HT1080 (cell line): ENCODE measurements around the gene MPEG1. TPM values are rescaled to one million over a fixed set of nuclear protein-coding genes. Genes with fewer than 3 reads are reported as not detected.

Experiments used
- DNase-seq: peaks from one replicate; pipeline ENCODE4 v3.0.0-alpha.2; 2015; ENCODE audit warnings: low read depth
- total RNA-seq: library from RNA; depleted of rRNA; stranded (reverse); fragments of >200 nt; shearing (Covaris generic); gene quantifications from 2 replicates; pipeline ENCODE4 v1.2.3, GENCODE V29; 2014

MPEG1 gene
- total RNA-seq, 1 experiment from 2014 or later: not detected

DNA sequence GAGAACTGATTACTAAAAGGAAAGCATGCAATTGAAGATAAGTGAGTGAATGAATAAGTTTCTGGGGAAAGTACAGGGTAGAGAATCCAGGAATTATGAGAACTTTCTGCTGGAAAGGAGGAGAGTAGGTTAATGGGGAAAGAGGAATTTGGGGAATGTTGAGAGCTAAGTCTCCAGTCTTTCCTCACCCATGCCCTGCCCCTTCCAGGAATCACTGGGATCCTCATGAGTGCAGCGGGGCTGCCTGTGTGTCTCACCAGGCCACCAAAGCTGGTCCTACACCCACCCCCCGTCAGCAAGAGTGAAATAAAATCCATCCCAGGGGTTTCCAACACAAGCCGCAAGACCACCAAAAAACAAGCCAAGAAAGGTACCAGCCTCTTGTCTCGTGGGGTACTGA, 23.8 kb downstream of the MPEG1 start:
- DNase-seq: no peak

DNA sequence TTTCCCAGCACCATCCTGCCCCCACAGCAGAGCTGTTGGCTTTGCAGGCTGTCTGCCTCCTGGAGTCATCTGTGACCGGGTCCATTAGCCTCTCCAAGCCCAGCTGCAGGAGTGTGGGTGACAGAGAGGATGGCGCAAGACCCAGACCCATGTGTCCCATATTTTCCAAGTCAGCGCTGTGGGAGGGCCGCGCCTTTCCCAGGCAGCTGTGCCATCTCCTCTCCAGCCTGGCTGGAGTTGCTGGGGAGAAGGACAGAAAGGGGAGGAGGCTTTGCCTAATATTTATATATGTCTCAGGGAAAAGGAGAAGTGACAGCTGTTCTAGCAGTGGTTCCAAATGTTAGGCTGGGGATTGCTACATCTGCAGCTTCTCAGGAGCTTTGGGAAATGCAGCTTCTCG, 25.1 kb downstream of the MPEG1 start:
- DNase-seq: no peak

DNA sequence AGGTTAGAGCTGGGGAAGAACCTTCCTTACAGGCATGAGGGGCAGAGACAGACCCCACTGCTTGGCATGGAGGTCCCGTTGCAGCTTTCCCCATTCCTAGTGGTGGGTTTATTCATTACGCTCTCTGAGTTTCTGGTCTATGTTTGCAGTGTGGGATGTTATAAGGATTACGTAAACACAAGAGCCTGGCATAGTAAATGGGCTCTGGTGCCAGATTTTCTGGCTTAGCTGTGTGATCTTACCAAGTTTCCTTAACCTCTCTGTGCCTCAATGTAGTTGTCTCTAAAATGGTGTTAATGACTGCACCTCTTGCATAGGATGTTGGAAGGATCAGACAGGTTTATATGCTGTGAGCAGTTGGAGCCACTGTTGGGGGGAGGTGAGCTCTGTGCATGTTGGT, 25.7 kb downstream of the MPEG1 start:
- DNase-seq: no peak

DNA sequence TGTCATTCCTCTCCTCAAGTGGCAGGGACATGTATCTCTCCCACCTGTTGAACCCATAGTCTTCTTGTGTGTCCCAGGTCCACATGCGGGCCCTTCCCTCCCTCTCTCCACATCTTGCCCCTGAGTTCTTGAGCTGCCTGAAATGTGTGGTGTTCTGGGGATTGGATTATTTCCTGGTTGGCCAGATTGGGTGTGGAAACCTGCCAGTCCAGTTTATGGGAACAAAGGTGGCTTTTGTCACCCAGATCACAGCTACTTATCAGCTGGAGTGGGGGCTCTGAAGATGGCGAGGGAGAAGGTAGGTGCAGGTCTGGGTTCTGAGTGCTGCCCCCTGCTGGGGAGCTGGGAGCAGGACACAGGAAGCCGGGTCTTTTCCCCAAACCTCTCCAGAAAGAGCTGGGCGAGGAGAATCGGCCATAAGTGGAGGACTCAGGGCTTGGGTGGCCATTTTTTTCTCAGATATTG, 26.6 kb downstream of the MPEG1 start:
- DNase-seq: peak; percentile 48

DNA sequence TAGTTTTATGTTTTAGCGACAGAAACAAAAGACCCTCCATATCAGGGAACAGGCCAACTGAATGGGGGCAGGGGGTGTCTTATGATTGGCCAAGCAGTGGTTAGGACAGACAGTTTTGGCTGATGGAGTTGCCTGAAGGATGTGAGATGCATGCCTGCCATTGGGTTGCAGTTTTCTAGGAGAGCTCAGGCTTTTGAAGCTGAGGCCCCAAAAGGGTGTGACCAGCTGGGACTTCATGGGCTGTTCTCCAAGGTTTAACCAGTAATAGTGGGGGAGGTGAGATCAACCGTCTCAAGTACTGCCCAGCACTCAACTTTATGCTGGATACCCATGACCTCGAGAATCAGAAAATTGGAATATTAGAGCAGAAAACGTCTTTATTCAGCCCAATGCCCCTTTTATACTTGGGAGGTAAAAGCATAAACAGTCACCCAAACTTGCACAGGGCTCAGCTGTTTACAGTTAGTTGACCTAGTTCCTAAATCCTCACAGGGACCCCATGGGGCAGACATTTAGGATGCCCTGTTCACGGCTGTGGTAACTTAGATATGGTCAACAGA, 27.3 kb downstream of the MPEG1 start:
- DNase-seq: no peak

DNA sequence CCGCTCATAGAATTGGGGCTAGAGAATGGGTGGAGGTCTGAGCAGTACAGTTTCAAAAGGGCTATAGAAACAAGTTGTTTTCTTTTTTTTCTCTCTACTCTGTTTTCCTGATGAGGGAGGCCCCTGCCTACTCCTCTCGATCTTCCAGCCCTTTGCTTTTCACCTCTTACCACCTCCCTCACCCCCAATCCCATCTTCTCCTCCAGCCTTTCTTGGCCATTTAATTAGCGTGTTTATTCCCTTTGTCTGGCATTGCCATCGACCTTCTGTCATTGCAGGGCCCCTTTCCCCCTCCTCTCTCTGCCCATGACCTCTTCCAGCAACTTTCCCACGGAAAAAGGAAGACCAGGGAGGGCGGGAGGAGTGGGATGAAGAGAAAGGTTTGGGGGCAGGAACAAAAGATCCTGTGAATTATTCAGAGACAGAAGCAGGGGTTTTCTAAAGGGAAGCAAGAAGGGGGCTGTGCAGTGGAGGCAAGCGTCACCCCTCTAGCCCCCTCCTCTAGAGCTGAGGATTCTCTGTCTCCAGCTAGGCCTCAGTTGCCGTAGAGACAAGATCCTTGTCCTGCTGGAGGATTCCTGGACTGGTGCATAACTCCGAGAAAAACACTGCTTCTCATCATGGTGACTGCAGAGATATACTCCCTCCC, 27.9 kb downstream of the MPEG1 start:
- no peak for DNase-seq

DNA sequence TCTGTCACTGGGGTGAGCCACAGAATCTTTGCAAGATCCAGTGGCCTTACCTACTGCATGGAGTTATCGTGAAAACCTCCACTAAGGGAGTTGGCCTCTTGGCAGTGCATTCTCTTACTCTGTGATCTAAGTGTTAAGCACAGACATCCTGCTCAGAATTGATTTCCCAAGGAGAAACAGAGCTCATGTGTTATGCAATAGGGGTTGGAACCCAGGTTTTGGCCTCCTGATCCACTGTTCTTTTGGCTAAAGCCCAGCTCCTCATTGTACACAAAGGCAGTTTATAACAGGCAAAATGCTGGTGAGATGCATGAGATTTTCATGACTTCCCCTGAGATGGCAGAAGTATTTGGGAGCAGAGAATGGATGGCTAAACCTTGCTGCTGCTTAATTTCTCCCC, 29.0 kb downstream of the MPEG1 start:
- DNase-seq: no peak

DNA sequence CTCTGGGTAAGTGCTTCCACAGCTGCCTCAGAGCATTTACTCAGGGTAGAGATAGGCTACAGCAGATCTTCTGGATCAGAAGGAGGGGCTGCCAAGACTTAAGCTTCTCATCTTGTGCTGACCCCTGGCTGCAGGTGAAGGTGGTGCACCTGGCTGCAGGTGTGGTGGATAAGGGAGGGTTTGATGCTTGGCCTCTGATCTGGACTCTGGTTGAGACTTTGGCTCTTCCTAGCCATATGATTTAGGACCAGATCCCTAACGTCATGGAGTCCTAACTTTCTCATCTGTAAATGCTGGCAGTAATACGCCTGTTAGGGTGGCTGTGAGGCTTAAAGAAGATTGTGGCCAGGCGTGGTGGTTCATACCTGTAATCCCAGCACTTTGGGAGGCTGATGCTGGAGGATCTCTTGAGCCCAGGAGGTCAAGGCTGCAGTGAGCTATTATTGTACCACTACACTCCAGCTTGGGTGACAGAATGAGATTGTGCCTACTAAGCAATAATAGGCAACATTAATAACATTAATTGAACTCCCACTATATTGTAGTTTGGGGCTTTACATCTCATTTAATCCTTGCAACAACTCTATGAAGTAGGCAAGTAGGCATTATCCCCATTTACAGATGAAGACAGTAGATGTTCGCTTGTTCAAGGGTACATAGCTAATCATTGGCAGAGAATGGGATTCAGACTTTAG, 30.1 kb downstream of the MPEG1 start:
- DNase-seq: no peak

DNA sequence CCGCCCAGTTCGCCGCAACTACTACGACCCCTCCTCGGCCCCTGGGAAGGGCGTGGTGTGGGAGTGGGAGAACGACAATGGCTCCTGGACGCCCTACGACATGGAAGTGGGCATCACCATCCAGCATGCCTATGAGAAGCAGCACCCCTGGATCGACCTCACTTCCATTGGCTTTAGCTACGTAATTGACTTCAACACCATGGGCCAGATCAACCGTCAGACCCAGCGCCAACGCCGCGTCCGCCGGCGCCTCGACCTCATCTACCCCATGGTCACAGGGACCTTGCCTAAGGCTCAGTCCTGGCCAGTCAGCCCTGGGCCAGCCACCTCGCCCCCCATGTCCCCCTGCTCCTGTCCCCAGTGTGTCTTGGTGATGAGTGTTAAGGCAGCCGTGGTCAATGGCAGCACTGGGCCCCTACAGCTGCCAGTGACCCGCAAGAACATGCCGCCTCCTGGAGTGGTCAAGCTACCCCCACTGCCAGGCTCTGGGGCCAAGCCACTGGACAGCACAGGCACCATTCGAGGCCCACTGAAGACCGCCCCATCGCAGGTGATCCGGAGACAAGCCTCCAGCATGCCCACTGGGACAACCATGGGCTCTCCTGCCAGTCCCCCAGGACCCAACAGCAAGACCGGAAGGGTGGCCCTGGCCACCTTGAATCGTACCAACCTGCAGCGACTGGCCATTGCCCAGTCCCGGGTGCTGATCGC, 30.8 kb downstream of the MPEG1 start:
- no peak for DNase-seq

DNA sequence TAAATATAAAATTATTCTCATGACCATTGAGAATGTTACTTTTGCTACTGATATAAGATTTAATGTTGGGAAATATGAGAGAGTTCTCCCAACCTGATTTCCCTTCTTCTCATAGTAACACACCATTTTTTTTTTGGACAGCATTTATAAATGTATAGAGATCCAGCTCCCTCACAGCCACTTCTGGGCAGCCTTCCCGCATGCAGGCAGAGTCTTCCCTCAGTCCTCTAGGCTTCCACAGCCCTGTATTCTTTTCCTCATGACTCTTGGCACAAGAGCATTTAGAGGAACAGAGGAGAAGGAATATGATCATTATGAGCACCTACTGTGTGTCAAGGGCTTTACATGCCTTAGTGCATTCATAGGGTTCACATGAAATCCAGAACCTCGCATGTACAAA, 31.8 kb downstream of the MPEG1 start:
- DNase-seq: no peak

DNA sequence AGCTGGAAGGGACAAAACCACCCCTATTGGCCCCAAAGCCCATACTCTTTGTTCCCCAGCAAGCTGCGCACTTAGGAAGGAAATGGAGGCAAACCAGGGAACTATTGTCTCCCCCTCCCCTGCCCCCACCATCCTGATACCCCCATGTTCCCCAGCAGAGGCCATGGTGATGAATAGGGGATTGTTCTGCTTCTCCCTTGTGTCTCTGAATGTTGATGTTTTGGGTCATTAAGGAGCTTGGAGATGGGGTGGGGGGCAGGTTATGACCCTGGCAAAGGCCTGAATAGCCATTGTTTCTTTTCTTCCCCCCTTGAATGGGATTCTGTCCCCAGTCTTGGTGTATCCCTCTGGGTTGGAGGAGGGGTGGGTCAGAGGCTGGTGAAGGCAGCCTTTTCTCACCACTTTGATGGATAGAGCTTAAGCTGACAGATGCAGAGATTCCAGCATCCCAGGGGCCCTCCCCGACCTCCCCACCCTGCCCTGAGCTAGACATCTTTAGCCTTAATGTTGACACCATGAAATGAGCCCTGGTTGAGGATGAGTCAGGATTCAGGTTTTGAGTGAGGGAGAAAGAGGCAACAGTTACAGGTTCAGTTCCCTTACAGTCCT, 32.5 kb downstream of the MPEG1 start:
- DNase-seq: no peak

DNA sequence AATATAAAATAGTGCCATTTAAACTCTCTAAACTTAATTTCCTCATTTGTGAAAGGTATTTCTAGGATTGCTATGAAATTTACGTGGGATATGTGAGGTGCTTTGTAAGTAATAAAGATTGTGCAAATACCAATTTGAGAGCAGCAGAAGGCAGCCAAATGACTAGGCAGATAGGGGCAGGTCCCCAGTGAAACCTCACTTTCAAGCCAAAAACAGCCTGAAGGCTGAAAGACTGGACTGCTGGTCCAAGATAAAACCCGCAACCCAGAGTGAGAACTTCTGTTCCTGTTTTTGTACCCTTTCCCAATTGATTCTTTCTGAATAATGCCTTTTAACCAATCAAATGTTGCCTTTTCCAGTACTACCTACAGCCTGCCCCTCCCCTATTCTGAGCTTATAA, 33.6 kb downstream of the MPEG1 start:
- no peak for DNase-seq

DNA sequence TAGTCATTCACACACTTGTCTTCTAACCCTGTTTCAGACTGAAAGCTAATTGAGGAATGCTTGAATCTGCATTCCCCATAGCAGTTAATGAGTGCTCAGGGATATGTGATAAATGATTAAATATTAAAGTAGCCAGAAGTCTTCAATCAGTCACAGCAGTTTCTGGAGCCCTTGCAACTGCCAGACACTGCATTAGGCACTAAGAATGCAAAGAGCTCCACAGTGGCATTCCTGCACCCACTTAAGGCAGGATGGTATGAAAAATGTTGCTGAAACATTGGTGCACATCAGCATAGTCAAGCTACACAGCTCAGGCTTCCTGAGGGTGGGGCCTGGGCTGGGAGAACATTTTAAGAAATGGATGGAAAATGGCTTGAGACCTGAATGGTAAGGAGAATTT, 34.3 kb downstream of the MPEG1 start:
- DNase-seq: no peak

DNA sequence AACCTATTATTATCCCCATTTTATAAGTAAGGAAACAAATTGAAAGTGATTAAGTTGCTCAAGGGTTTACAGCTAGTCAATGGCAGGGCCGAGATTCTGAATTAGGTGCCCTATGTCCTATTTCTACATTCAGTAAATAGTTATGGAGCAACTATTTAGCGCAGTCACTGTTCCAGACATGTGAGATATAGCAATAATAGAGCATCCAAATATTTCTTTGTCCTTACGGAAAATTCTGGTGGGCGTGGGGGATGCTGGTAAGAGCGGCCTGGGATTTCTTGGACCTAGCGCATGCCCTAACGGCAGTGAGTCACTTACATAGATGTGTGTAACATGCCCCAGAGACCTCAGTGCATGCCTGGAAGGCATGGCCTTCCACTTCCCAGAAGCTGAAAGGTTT, 36.4 kb downstream of the MPEG1 start:
- no peak for DNase-seq

DNA sequence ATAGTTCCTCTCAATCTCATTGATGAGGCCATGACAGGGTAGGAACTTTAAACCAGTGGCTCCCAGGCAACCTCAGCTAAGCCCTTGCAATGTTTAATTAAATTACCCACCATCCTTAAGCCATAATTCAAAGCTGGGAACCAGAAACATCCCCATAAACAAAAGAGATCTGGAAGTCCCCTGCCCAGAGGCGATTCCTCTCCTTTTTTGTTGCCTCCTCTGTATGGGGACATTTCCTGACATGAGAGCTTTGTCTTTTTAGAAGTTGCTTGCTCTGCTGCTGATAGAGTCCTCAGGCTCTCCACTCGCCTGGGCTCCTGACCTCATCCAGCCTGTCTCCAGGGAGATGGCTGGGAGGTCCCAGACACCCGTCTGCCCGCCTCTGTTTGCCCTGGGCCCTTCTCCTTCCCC, 37.6 kb downstream of the MPEG1 start:
- no peak for DNase-seq

DNA sequence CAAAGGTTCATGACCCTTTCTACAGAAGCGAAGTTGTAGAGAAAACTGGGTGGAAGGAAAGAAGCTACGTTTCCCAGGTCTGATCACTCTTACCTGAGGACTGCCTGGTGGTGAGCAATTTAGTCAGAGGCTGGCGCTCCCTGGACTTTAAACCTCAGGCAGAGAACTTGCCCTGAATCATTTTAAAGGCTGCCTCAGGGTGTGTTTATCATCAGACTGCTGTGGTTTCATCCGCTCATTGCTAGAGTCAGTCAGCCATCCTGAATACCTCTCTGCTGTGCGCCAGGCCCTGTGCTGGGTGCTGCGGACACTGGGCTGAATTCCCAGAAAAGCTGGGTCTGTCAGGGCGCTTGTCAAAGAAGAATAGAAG, 38.1 kb downstream of the MPEG1 start:
- DNase-seq: peak; percentile 46

DNA sequence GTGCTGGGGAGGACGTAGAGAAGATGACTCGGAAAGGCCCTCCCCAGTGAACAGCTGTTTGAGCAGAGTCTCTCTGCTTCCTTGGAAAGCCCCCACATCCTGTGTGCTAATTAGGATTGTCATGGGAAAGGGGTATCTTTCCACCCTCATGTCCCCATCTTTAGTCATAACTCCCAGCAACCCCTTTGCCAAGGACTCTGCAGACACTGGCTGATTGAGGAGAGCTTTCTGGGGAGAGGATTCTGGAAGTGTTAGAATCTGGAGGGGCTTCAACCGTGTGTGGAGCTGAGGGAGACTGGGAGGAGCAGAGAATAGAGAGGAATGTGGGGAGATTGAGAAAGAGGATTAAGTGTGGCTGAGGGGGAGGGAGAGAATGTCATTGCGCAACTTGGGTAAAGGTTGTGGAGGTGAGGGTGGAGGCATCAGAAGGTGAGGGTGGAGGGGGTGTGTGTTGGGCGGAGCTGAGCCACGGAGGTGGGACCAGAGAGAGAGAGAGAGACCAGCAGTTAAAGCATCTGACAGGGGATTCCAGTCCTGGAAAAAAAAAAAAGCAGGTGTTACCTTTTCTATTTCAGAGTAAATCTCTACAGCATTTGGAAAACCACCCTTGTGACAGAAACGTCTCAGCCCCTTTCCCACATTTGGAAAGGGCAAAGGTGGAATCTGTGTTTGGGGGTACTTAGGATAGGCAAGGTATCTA, 38.6 kb downstream of the MPEG1 start:
- peak; percentile 39 for DNase-seq

DNA sequence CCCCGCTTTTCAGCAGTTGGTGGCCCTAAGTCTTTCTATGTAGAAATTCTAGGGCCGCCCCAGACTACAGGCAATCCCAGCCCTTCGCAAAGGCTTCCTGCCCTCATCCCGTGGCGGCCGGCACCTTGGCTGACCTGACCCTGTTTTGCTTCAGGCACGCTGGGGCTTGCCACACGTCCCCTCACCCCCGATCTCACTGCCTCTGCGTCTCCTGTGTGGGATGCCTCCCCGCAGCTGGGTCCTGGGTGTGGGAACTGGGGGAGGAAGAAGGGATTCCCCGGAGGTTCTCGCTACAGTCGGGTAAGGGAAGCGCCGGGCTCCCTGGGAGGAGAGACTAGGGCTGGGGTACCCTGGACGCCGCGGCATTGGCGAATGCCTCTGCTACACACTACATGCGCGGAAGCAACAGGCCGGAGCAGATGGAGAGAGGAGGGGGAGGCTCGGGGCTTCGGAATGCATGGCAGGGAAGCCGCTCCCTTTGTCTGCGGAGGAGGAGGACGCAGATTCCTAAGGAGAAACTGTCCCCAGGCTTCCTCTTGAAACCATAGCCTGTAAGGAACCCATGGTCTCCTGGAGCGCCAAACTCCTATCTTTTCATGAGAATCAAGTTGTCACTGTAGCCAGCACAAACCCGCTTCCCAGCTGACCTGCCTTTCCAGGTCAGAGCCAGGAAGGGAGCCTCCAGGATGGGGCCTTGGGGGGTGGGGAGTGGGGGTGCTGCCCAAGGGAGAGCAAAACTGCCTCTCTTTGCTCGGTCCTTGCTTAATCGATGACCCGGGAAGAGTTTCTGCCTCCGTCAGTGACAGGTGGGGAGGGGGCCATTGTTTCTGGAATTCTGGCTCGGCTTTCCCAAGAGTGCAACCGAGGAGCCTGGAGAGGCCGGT, 39.4 kb downstream of the MPEG1 start:
- DNase-seq: no peak

DNA sequence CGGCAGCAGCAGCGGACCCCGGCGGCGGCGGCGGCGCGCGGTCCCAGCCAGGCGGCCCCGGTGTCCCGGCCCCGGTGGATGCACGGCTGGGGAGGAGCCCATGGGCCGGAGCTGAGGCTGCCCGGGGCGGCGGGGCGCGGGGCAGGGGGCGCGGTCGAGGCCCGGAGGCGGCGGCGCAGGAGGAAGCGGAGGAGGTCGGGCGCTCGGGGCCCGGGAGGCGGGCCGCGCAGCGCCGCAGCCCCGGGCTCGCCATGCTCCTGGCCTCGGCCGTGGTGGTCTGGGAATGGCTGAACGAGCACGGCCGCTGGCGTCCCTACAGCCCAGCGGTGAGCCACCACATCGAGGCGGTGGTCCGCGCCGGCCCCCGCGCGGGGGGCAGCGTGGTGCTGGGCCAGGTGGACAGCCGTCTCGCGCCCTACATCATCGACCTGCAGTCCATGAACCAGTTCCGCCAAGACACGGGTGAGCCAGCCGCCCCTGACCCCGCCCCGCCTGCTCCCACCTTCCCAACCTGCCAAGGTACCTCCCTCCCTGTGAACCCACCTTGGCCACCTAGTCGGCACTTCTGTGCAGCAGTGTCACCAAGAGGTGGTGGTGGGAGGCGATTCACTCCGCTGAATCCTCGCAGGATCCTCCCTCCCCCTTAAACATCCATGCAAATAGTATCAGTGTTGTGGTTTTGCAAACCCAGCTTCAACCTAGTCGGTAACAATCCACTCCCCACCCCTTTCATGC, 40.2 kb downstream of the MPEG1 start:
- no peak for DNase-seq
